GM19025 (cell line): ENCODE results near the gene KCNQ4.
A peak's percentile ranks its signal among the peaks of the same experiment; 100 is the strongest.

Experiments used
- ATAC-seq: cut with Tn5 transposase; IDR thresholded peaks from one replicate; pipeline ENCODE4 v1.9.1; 2021; ENCODE audit warnings: mild to moderate bottlenecking, low read depth, moderate library complexity; ENCODE audit not compliant: unreplicated experiment

KCNQ4 gene

DNA sequence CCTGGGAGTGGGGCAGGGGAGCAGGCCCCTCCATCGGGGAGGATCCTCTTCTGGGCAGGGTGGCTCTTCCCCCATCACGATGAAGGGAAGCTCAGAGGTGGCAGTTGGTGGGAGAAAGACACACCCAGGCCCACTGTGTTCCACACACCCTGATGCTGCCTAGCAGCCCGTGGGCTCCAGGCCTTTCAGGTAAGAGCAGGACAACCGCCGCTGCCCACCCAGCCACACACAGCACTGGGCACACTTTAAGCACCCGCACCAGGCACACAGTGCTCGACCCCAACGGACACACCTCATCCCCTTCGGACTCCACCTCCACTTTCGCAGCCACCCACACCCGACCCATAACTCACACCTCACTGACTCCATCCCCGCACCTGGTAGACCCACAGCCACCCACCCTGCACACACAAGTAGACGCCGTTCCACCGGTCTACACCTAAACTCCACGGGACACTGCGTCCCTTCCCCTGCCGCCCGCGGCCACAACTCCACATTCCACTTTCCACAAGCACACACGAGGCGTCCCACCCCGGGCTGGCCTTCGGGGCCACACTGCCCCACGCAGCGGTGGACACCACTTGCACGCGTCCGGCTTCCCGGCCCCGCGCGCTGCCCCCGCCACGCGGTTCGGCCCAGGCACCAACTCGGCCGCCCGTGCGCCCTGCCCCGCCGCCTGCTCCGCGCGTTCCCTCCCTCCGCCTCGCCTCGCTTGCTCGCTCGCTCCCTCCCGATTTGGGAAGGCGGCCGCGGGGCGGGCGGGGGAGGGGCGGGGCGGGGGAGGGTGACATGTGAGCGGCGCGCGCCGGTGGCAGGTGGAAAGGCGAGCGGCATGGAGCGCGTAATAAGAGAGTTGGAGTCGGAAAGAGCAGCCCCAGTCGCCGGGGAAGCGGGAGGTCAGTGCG is at the start of gene KCNQ4:
KCNQ4 (plus strand) TSS at position 787 of the 905 bp plus-strand sequence. CDS start 307 bp downstream, outside the sequence.
- no peak for ATAC-seq

DNA sequence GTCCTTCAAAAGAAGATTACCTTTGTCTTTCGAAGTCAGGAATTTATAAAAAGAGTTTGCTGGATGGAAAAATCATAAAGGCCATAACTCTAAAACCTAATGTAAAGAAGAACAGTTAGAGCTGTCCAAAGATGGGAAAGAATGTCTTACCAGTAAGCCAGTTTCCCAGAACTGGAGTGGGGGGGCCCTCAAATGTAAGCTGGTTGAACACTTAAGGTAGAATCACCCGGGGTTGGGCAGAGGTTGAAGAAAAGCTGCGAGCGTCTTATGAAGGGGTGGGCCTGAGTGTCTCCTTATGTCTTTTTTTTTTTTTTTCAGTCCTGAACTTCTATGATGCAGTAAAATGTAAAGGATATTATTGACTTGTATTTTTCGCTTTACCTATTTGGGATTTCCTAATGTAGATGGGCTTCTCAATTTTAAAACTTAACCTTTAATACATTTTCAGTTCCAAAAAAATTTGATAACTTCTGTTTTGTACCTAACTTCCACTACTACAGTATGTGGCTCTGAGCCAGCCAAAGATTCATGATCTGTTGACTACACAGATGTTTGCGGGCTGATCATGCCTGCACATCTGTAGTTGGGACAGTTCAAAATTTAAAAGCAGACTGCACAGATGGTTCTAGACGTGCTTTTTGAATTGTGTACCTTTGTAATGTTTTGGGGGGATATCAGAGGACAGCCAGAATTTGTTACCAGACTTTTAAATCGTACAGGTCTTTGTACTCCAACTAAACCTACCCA is 48.5 kb upstream of the KCNQ4 start:
- ATAC-seq, result no peak

DNA sequence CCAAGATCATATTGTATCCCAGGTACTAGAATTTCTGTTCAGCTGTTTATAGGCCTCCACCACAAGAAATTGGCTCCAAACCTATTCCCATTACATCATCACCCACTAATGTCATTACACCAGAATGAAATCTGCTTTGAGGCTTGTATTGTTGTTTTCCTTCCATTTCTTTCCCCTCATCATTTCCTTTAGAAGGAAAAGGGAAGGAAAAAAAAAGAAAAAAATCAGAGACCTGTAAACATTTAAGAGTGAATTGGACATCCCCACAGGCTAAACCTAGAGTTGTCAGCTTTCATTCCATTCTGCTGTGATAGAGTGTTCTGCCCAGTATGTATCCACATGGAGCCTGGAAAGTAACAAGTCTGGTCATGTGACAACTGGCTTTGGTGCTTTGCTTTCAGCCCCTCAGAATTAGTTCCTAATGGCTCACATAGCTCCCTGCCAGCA is 47.5 kb upstream of the KCNQ4 start:
- ATAC-seq, result no peak

DNA sequence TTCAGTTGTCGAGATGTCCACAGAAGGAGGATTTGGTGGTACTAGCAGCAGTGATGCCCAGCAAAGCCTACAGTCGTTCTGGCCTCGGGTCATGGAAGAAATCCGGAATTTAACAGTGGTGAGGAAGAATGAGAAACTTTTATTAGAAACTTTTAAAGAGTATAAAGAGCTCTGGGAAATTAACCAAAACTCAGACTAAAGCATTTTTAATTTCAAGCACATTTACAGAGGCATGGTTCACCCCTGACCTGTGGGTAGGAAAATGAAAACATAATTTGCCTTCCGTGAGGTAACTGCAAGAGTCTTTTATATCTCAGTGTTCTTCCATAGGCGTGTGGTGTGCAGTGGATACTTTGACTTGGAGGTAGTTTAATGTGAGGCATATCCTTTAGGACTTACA is 44.8 kb upstream of the KCNQ4 start:
- no peak for ATAC-seq

DNA sequence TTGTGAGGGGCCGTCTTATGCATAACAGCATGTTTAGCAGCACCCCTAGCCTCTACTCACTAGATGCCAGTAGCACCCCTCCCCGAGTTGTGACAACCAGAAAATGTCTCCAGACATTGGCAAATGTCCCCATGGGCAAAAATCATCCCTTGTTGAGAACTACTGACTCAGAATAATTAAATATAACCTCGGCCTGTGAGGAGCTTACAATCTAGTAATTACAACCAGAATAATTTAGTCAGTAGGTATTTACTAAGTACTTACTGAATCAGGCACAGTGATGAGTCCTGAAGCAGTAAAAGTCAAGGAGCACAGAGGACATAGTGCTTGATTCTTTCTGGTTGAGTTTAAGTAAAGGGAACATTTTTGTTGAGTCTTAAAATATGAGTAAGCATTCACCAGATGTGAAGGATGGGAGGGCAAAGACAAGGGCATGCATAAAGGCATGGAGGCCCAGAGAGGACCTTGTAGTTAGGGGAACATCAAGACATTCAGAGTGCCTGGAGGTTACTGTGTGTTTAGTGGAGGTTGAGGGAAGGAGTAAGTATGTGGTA is 44.1 kb upstream of the KCNQ4 start:
- ATAC-seq, result no peak

DNA sequence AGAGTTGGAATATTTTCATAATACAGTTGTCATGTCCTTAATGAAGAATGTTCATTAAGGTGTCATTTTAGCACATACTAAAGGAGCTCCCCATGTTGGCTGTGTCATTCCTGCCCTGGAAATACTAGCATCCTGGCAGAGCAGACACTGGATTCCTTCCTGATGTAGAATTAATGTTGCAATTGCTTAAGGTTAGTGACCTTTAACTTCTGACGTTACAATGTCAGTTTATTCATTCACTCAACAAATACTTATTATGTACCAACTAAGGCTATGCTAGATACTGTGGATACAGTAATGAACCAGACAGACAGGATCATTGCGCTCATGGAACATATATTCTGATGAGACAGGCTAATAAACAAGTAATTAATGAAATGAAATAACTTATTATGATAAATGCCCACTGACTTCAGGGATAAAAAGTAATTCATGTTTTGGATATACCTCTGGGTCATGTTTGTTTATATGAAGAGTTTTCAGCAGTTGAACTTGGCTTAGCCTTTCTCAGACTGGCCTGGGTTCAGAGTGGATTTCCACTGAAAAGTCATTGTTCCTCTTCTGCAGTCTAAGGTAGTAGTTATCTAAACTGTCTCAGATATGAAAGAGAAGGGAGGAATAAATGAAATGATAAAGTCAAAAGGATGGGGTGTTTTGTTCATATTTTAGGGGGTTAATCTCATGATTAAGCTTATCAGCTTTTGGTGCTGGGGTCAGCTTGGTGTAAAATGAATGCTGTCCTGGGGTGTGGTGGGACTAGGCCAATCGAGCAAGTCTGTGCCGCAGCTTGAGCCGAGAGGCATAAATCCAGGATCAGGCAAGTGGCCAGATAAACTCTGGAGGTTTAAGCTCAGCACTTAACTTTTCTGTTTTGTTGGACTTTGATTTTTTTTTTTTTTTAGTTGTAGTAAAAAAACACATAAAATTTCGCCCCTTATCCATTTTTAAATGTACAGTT is 43.3 kb upstream of the KCNQ4 start:
- no peak for ATAC-seq

DNA sequence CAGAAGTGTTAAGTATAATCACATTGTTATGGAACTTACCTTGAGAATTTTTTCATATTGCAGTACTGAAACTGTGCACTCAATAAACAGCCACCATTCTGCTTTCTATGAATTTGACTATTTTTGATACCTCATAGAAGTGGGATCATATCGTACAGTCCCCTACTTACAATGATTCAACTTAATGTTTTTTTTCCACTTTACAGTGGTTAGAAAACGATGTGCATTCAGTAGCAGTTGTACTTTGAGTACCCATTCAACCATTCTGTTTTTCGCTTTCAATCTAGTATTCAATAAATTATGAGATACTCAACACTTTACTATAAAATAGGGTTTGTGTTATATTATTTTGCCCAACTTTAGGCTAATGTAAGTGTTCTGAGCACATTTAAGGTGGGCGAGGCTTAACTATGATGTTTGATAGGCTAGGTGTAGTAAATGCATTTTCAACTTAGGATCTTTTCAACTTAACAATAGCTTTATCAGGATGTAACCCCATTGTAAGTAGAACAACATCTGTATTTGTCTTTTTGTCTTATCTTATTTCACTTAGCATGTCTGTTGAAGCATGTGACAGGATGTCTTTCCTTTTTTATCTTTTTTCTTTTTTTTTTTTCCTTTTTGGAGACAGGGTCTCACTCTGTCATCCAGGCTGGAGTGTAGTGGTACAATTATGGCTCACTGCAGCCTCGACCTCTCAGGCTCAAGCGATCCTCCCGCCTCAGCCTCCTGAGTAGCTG is 42.4 kb upstream of the KCNQ4 start:
- no peak for ATAC-seq

DNA sequence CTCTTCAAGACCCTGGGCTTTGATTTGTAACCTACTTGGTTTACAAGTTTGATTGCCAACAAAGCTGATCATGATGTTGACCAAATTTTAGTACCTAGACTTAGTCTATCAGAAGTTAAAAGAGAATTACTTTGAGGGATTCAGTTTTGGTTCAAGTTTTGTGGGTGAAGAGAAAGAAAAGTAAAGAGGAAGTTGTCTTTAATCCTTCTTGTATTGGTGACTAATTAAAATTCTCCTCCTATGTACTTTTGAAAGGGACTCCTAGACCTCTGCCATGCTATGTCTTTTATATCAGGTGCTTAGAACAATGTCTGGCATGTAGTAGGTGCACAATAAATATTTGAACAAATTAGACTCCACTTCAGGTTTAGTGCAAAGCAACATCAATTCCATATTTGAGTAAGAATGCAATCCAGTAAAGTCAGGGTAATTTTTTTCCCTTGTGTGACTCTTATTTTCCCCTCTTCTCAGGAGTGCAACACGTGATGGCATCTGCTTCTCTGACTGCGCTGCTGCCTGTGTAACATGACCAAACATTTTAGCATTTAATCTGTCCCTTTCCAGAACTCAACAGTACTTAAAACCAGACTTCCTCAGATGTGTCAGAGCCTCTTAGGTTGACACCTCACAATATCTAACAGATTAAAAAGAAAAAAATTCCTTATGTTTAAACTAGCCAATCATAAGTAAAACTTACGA is 41.1 kb upstream of the KCNQ4 start:
- no peak for ATAC-seq

DNA sequence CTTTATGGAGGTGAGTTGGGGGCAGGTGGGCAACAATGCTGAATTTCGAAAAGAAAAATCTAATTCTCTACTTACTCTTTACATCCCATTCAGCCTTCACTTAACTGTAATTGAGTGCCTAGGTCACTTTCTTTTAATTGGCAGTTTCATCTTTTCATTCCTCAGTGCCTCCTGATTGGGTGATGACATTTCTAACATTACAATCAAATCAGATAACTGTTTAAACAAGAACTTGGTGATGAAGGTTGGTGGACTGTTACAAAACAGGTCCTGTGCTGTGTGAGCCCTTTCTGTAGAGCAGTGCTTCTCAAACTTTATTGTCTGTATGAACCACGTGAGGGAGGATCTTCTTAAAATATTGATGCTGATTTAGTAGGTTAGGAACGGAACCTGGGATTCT is 40.1 kb upstream of the KCNQ4 start:
- ATAC-seq, result no peak

DNA sequence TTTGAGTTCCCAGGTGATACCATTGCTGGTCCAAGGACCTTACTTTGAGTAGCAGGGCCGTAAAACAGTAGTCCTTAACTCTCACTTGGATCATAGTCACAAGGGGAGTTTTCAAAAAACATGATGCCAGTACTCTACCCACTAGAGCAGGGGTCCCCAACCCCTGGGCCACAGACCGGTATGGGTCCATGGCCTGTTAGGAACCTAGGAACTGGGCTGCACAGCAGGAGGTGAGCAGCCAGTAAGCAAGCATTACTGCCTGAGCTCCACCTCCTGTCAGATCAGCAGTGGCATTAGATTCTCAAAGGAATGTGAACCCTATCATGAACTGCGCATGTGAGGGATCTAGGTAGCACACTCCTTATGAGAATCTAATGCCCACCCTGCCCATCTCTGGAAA is 39.7 kb upstream of the KCNQ4 start:
- no peak for ATAC-seq

DNA sequence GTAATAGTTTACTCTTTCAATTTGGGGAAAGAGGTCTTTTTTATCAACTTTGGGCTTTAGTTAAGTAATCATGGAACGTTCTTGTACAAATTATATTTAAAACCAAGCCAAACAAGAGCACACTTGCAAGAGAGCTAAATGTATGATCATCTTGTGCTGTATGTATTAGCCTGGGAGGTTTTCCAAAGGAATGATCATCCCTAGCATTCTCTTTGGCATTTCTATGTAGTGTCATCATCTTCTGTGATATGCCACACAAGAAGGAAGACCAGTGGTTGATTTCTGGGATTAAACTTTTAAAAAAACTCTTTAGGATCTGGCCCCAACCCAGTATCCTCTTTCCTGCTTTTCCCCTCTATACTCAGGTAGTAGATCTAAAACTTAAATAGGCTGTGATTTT is 38.4 kb upstream of the KCNQ4 start:
- no peak for ATAC-seq

DNA sequence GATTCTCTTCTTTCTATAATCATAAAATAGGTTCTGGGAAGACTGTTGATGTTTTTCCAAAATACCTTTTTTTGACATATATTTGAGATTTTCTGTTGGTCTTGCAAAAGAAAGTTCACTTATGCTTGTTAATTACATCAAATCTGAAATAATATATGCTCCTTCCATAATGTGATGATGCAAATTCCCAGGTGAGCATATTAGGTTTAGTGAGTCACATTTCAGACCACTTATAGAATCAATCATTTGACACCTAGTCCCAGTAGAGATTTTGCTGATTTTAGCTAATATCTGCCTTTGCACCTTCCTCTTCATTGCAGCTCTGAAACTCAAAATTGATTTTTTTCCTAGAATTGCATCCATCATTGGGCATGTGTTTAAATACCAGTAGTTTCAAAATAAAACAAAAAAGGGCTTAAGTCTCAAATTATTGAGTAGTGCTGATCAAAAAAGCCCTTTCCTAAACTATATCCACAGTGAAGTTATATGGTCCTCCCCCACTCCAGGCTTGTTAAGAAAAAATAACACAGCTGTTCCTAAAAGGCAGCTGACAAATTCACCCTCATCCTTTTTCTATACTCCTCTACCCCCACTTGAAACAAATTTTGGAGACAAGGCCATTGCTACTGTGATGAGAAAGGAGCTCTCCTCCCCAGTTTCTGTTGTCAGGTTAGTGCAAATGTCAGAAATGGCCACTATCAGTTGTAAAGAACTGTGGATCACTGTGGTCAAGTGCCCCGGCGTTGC is 37.1 kb upstream of the KCNQ4 start:
- ATAC-seq, result no peak

DNA sequence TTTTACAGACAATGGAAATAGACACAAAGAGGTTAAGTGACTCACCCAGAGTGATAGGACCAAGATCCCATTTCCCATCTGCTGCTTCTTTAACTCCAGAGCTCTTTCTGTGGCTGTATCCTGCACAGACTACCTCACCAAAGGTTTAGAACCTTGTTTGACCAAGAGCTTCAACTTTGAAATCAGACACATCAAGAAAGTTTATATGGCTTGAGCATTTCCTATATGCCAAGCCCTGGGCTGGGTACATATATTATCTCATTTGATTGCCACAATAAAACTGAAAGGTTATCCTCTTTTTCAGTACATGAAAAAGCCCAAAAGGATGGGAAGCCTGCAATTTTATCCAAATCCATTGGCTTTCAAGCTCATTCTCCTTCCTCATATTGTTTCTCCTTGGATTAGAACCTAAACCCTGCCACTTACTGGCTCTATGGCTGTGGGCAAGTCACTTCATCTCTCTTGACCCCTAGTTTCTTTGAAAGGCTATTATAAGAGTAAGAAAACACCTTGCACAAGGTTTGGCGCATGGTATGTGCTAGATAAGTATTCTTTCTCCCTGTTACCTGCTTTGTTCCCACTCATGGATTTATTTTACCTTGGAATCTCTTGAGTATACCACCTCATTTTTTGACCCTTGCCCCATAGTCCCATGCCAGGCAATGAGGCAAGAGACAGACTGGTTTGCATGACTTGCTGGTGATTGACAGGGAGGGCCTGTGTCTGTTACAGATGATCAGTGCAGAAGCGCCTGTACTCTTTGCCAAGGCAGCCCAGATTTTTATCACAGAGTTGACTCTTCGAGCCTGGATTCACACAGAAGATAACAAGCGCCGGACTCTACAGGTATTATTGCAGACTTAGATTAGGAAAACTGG is 34.5 kb upstream of the KCNQ4 start:
- ATAC-seq, result no peak

DNA sequence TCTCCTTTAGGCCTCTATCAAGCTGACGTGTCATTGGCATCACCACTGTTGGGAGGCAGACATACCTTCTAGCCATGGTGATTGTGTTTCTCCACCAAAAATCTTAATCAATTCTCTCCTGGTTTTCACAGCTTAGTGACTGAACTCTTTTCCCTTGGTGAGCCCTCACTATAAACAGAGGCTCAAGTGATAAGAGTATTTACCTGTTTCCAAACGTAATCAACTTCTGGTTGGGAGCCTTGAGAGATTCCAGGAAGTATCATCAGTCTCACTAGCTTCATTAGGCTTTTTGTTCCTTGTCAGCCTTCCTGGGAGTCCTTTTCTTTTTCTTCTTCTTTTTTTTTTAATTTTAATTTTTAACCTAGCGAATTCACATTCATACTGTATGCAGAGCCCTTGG is 33.8 kb upstream of the KCNQ4 start:
- no peak for ATAC-seq

DNA sequence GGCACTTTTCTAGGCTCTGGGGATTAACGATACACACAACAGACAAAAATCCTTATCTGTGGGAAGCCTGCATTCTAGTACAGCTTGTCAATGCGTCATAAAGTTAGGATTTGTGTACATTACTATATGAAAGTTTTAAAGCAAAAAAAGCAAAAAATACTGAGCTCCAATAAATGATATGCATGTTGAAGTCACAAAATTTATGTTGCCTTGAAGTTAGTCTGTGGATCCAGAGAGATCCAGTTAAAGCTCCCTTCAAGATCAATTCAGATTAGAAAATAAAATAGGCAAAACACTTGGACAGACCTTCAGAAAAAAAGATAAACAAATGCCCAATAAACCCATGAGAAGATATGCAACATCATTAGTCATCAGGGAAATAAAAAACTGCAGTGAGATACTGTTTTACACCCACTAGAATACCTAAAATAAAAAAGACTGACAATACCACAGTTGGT is 33.1 kb upstream of the KCNQ4 start:
- no peak for ATAC-seq

DNA sequence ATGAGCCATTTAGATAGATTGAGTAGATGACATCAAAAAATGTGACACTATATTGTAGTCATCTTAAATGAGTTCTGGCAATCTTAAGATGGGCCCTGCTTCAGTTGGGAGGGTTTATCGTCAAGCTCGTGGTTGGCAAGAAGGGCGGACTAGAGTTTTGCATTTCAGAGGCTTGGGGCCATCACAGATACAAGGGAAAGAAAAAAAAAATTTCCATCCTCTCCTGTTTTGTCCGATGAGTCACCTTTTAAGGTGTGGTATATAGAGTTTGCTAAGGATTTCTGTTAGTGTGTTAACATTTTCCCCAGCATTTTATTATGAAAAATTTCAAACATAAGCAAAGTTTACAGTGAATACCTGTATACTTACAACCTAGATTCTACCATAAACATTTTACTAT is 31.8 kb upstream of the KCNQ4 start:
- no peak for ATAC-seq

DNA sequence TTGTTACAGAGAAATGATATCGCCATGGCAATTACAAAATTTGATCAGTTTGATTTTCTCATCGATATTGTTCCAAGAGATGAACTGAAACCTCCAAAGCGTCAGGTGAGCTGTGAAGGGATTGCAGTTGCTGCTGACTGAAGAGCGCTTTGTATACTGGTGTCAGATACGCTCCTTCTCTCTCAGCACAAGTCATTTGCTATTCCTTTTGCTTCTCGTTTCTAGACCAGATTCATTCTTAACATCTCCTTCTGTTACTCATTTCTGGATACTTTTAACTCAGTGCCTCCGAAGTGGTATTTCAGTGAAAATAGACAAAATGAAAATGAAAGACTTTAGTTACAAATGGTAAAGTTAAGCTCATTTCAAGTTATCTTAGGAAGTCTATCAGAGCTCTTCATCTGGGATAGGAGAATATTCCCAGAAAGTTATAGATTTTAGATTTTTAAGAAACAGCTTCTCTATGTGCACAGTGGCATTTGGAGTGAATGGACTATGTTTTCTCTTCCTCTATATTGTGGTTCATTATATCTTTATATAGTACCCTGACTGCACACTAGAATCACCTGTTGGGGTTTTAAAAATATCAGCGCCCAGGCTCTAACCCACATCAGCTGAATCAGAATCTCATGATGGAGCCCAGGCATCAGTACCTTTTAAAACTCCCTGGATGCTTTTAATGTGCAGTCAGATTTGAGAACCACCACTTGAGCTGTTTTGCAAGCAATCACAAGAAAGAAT is 30.3 kb upstream of the KCNQ4 start:
- ATAC-seq, result peak; percentile 72
